H9 (cell line): ENCODE measurements around the gene PIP5K1C. TPM values are rescaled to one million over a fixed set of nuclear protein-coding genes. Genes with fewer than 3 reads are reported as not detected.
A peak's percentile ranks its signal among the peaks of the same experiment; 100 is the strongest.

Source experiments
- DNase-seq: peaks from one replicate; pipeline ENCODE4 v3.0.0-alpha.2; 2017
- H2AFZ ChIP-seq: one replicate; pipeline ENCODE4 v1.6.1; 2013; ENCODE audit warnings: mild to moderate bottlenecking, low read length, control low read depth, moderate library complexity
- H2AK5ac ChIP-seq: 2 replicates; pipeline ENCODE4 v1.6.1; 2013; ENCODE audit warnings: low read length, control low read depth, mixed read lengths; ENCODE audit not compliant: insufficient read length
- H2BK120ac ChIP-seq: one replicate; pipeline ENCODE4 v1.6.1; 2013; ENCODE audit warnings: low read depth, mild to moderate bottlenecking, low read length, control low read depth, inconsistent platforms; ENCODE audit not compliant: poor library complexity, severe bottlenecking
- H2BK12ac ChIP-seq: 2 replicates; pipeline ENCODE4 v1.6.1; 2013; ENCODE audit warnings: low read length, control low read depth, mixed read lengths, low read depth; ENCODE audit not compliant: insufficient read length
- H2BK15ac ChIP-seq: 2 replicates; pipeline ENCODE4 v1.6.1; 2013; ENCODE audit warnings: low read depth, low read length, control low read depth
- H2BK20ac ChIP-seq: one replicate; pipeline ENCODE4 v1.6.1; 2013; ENCODE audit warnings: low read depth, mild to moderate bottlenecking, low read length, control low read depth, inconsistent platforms; ENCODE audit not compliant: poor library complexity, severe bottlenecking
- H2BK5ac ChIP-seq: 2 replicates; pipeline ENCODE4 v1.6.1; 2013; ENCODE audit warnings: low read length, control low read depth, mixed read lengths; ENCODE audit not compliant: insufficient read length
- H3K14ac ChIP-seq: 2 replicates; pipeline ENCODE4 v1.6.1; 2013; ENCODE audit warnings: low read length, control low read depth; ENCODE audit not compliant: insufficient read depth
- H3K18ac ChIP-seq: 2 replicates; pipeline ENCODE4 v1.6.1; 2013; ENCODE audit warnings: low read depth, mild to moderate bottlenecking, mixed read lengths, low read length, control low read depth; ENCODE audit not compliant: insufficient read length
- H3K23ac ChIP-seq: 2 replicates; pipeline ENCODE4 v1.6.1; 2013; ENCODE audit warnings: low read length, control low read depth, mixed read lengths, low read depth; ENCODE audit not compliant: insufficient read length
- H3K23me2 ChIP-seq: 2 replicates; pipeline ENCODE4 v1.6.1; 2013; ENCODE audit warnings: low read depth, mild to moderate bottlenecking, mixed read lengths, low read length, control low read depth; ENCODE audit not compliant: insufficient read length, poor library complexity, severe bottlenecking
- H3K27ac ChIP-seq: 2 replicates; pipeline ENCODE4 v1.5.1; 2013; ENCODE audit warnings: low read length, control low read depth, mixed read lengths, low read depth; ENCODE audit not compliant: insufficient read length
- H3K27me3 ChIP-seq: 2 replicates; pipeline ENCODE4 v1.6.1; 2013; ENCODE audit warnings: low read length, control low read depth, inconsistent platforms; ENCODE audit not compliant: insufficient read depth
- H3K4ac ChIP-seq: 2 replicates; pipeline ENCODE4 v1.6.1; 2013; ENCODE audit warnings: low read depth, mild to moderate bottlenecking, control low read depth, inconsistent platforms, low read length, moderate library complexity
- H3K4me1 ChIP-seq: 2 replicates; pipeline ENCODE4 v1.6.1; 2013; ENCODE audit warnings: low read length, control low read depth, inconsistent platforms; ENCODE audit not compliant: insufficient read depth
- H3K4me2 ChIP-seq: 2 replicates; pipeline ENCODE4 v1.6.1; 2013; ENCODE audit warnings: low read length, control low read depth, mixed read lengths; ENCODE audit not compliant: insufficient read length, insufficient read depth
- H3K56ac ChIP-seq: 2 replicates; pipeline ENCODE4 v1.6.1; 2013; ENCODE audit warnings: low read depth, mild to moderate bottlenecking, mixed read lengths, low read length, control low read depth; ENCODE audit not compliant: insufficient read length
- H3K79me1 ChIP-seq: 2 replicates; pipeline ENCODE4 v1.6.1; 2013; ENCODE audit warnings: low read depth, mild to moderate bottlenecking, moderate library complexity, low read length, control low read depth, inconsistent platforms; ENCODE audit not compliant: insufficient read depth, poor library complexity, severe bottlenecking
- H3K79me2 ChIP-seq: 2 replicates; pipeline ENCODE4 v1.6.1; 2013; ENCODE audit warnings: low read length, control low read depth, inconsistent platforms; ENCODE audit not compliant: insufficient read depth
- H3K9ac ChIP-seq: 2 replicates; pipeline ENCODE4 v1.6.1; 2013; ENCODE audit warnings: low read length, control low read depth, mixed read lengths; ENCODE audit not compliant: insufficient read length; ENCODE audit errors: extremely low read depth
- H3K9me3 ChIP-seq: one replicate; pipeline ENCODE4 v1.6.1; 2013; ENCODE audit warnings: low read depth, low read length, inconsistent platforms; ENCODE audit not compliant: control insufficient read depth
- H3T11ph ChIP-seq: one replicate; pipeline ENCODE4 v1.6.1; 2013; ENCODE audit warnings: mild to moderate bottlenecking, low read length, control low read depth, inconsistent platforms
- H4K20me1 ChIP-seq: one replicate; pipeline ENCODE4 v1.6.1; 2013; ENCODE audit not compliant: control insufficient read depth, insufficient read length, insufficient read depth
- H4K5ac ChIP-seq: 2 replicates; pipeline ENCODE4 v1.6.1; 2013; ENCODE audit warnings: low read depth, mild to moderate bottlenecking, mixed read lengths, low read length, control low read depth; ENCODE audit not compliant: insufficient read length
- H4K8ac ChIP-seq: replicated peaks from 2 replicates; pipeline ENCODE4 v1.6.1; 2013; ENCODE audit warnings: low read length, control low read depth, mixed read lengths, low read depth; ENCODE audit not compliant: insufficient read length
- H4K91ac ChIP-seq: 2 replicates; pipeline ENCODE4 v1.6.1; 2013; ENCODE audit warnings: low read depth, mild to moderate bottlenecking, moderate library complexity, mixed read lengths, low read length, control low read depth; ENCODE audit not compliant: insufficient read length
- H3K27ac Mint-ChIP-seq, 3 experiments: 2 replicates in 2 of 3; 3 replicates in 1 of 3; pipeline ENCODE4 v1.8.0; 2020 to 2021; ENCODE audit warnings: mixed read lengths in 3 of 3, mild to moderate bottlenecking in 1 of 3, moderate library complexity in 1 of 3
- H3K27me3 Mint-ChIP-seq: 2 replicates; pipeline ENCODE4 v1.8.0; 2021; ENCODE audit warnings: low read depth, mild to moderate bottlenecking, moderate library complexity, mixed read lengths
- H3K36me3 Mint-ChIP-seq, 3 experiments: 2 replicates in 2 of 3; 3 replicates in 1 of 3; pipeline ENCODE4 v1.8.0; 2020 to 2021; ENCODE audit warnings: low read depth in 3 of 3, mixed read lengths in 3 of 3; ENCODE audit not compliant: insufficient read depth in 1 of 3
- H3K4me1 Mint-ChIP-seq, 2 experiments: 2 replicates each; pipeline ENCODE4 v1.8.0; 2020; ENCODE audit warnings: mixed read lengths in 2 of 2
- H3K4me3 Mint-ChIP-seq, 2 experiments: 2 replicates in 1 of 2; 3 replicates in 1 of 2; pipeline ENCODE4 v1.8.0; 2020 to 2021; ENCODE audit warnings: mild to moderate bottlenecking in 2 of 2, mixed read lengths in 2 of 2, moderate library complexity in 1 of 2
- H3K9me3 Mint-ChIP-seq, 2 experiments: 2 replicates in 1 of 2; 3 replicates in 1 of 2; pipeline ENCODE4 v1.8.0; 2020; ENCODE audit warnings: mild to moderate bottlenecking in 2 of 2, mixed read lengths in 2 of 2, moderate library complexity in 1 of 2
- WGBS: extraction: QIAGEN DNeasy Blood & Tissue Kit; methylation state at CpG from one replicate; pipeline ENCODE4 v1.1.7; 2013; ENCODE audit warnings: missing lambda C conversion rate, low lambda C conversion rate, mixed read lengths; ENCODE audit not compliant: insufficient read length; ENCODE audit errors: extremely low coverage; 5-methylcytosine and 5-hydroxymethylcytosine counted together
- total RNA-seq: library from RNA; stranded (reverse); gene quantifications from 2 replicates; pipeline ENCODE4 v1.2.1, GENCODE V29; 2021
- TF ChIP-seq, protein P1 (sequence below): fragments of 200-600 bp; sonication (generic); conservative IDR thresholded peaks from 3 replicates; pipeline ENCODE4 v1.8.0; 2021; ENCODE audit warnings: antibody characterized with exemption, mild to moderate bottlenecking

PIP5K1C gene
- total RNA-seq, 1 experiment from 2014 or later, result 41.7 TPM

DNA sequence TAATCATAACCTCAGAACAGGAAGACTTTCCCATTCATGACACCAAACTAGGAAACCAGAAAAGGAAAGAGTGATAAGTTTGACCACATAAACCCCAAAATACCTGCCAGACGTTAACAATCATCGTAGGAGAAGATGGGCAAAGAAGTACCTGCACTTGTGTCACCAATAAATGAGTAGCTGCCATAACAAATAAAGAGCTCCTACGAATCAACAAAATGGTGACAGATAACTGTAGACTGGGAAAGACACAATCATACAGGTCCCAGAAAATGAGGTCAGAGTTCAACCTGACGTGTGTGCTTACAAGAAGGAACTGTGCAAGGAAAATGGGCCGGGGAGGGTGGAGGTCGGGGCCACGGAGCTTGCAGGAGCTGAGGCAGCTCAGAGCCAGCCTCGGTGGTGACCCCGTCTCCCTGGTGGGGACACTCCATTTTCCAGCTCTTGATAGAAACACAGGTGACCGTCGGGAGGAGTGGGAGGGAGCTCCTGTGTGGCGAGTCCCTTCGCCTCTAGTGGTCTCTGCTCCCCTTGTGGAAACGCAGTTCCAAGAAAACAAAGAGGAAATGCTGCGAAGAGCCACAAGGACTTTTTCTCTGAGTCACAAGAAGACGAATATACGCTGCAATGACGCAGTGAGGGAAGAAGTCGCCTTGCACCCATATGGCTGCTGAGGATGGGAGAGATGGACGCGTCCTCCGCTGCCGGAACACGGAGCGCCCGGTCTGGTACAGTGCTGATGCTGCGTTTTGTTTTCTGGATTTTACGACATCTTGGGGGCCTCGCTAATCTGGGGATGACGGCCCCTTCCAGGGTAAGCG lies 9.5 kb downstream of the PIP5K1C start:
- peaks cover 1% of the 10 kb centered on the region; the same call in 1 of the 2 replicates for H3K79me2 ChIP-seq
- no peaks in the 10 kb centered on the region for H3K79me1 ChIP-seq
- H3K23ac ChIP-seq, result no peak overlapping the region
- no peak overlapping the region for H3K9ac ChIP-seq
- Mint-ChIP-seq H3K4me1 (peaks cover 8 to 13% of the 10 kb centered on the region in 2 experiments), H3K4me3 (no peak overlapping the region), H3K27ac (peak overlapping the region in 2 of 3 experiments; percentile 39 to 47; a peak in 1 of 7 replicates), H3K9me3 (no peaks in the 10 kb centered on the region), H3K36me3 (peaks cover 3 to 14% (median 12%) of the 10 kb centered on the region in 3 experiments; a peak in 6 of 7 replicates), H3K27me3 (no peaks in the 10 kb centered on the region)
- H4K20me1 ChIP-seq, result peaks cover 3% of the 10 kb centered on the region
- peaks cover 3% of the 10 kb centered on the region; the same call in 1 of the 2 replicates for H3K4me1 ChIP-seq
- no peak overlapping the region for H3K14ac ChIP-seq
- H2BK15ac ChIP-seq, result no peak overlapping the region
- H3K56ac ChIP-seq, result no peak overlapping the region
- no peak overlapping the region for H3K4me2 ChIP-seq
- H3K18ac ChIP-seq, result no peak overlapping the region
- no peak overlapping the region for H2BK20ac ChIP-seq
- no peaks in the 10 kb centered on the region for H3K9me3 ChIP-seq
- no peak overlapping the region for H4K8ac ChIP-seq
- H4K5ac ChIP-seq, result no peak overlapping the region
- no peak overlapping the region for H2BK12ac ChIP-seq
- no CpG with 5 or more reads among the region's 31 CpGs for WGBS
- no peak overlapping the region for H2AFZ ChIP-seq
- H3K27ac ChIP-seq, result no peak overlapping the region
- H3T11ph ChIP-seq, result no peak overlapping the region
- H3K27me3 ChIP-seq, result no peaks in the 10 kb centered on the region
- no peak for DNase-seq
- no peak overlapping the region for H4K91ac ChIP-seq
- no peak overlapping the region for H2BK5ac ChIP-seq
- TF ChIP-seq, protein P1, sequence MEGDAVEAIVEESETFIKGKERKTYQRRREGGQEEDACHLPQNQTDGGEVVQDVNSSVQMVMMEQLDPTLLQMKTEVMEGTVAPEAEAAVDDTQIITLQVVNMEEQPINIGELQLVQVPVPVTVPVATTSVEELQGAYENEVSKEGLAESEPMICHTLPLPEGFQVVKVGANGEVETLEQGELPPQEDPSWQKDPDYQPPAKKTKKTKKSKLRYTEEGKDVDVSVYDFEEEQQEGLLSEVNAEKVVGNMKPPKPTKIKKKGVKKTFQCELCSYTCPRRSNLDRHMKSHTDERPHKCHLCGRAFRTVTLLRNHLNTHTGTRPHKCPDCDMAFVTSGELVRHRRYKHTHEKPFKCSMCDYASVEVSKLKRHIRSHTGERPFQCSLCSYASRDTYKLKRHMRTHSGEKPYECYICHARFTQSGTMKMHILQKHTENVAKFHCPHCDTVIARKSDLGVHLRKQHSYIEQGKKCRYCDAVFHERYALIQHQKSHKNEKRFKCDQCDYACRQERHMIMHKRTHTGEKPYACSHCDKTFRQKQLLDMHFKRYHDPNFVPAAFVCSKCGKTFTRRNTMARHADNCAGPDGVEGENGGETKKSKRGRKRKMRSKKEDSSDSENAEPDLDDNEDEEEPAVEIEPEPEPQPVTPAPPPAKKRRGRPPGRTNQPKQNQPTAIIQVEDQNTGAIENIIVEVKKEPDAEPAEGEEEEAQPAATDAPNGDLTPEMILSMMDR, result no peak
- peaks cover 9% of the 10 kb centered on the region for H3K23me2 ChIP-seq
- no peak overlapping the region for H2BK120ac ChIP-seq
- H3K4ac ChIP-seq, result no peak overlapping the region
- H2AK5ac ChIP-seq, result no peak overlapping the region
